Liver (tissue), 3 donors: ENCODE measurements around the gene RBMS3.

Experiments used
- CTCF ChIP-seq: fragments of 150-350 bp; IDR thresholded peaks from 2 replicates; pipeline ENCODE4 v1.5.1; 2017; ENCODE audit warnings: improper control_type of control experiment, low read depth, low read length; ENCODE audit not compliant: missing input control
- EGR1 ChIP-seq, 2 donors: IDR thresholded peaks; 2 replicates each; pipeline ENCODE4 v1.6.1; 2016 to 2018; ENCODE audit warnings: antibody characterized with exemption in 2 of 2, low read depth in 2 of 2
- JUND ChIP-seq, 2 donors: IDR thresholded peaks; 2 replicates each; pipeline ENCODE4 v1.6.1; 2016; ENCODE audit warnings: antibody characterized with exemption in 2 of 2
- RAD21 ChIP-seq, 2 donors: IDR thresholded peaks; 2 replicates each; pipeline ENCODE4 v1.6.1; 2016; ENCODE audit warnings: antibody characterized with exemption in 2 of 2, mild to moderate bottlenecking in 2 of 2
- REST ChIP-seq: IDR thresholded peaks from 2 replicates; pipeline ENCODE4 v1.6.1; 2016; ENCODE audit warnings: antibody characterized with exemption, mild to moderate bottlenecking
- TAF1 ChIP-seq: conservative IDR thresholded peaks from 2 replicates; pipeline ENCODE4 v1.6.1; 2016; ENCODE audit warnings: antibody characterized with exemption, mild to moderate bottlenecking
- donor health status: healthy.
- donor health status: healthy.

DNA sequence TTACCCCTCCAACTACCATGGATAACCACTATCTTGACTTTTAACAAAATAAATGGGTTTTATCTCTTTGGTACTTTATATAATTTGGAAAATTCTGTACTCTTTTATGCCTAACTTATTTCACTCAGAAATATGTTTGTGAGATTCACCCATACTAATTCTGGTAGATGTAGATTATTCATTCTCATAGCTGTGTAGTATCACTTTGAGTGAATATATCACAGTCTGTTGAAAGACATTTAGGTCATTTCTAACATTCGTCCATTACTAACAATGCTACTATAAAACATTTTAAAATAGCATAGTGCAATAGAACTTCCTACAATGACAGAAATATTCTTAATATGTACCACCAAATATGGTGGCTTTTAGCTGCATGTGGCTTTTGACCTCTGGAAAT is 542.4 kb downstream of the RBMS3 start:
- TF ChIP-seq TAF1, result no peak
- no peak for TF ChIP-seq JUND (IDR thresholded peaks at IDR 0.05)
- TF ChIP-seq CTCF, result no peak
- TF ChIP-seq REST, result no peak
- no peak for TF ChIP-seq EGR1 (IDR thresholded peaks at IDR 0.05; ENCODE audit: low read depth in 2 of 2)
- no peak for TF ChIP-seq RAD21 (IDR thresholded peaks at IDR 0.05)
